GM19239 (cell line): ENCODE data around the gene IYD.

Experiments used
- DNase-seq: peaks from one replicate; pipeline ENCODE4 v3.0.0; 2011; ENCODE audit warnings: low spot score; ENCODE audit not compliant: insufficient read length
- FAIRE-seq: peaks from 2 replicates; lab custom pipeline; 2011; peaks lifted over from hg19 to GRCh38; lab: Jason Lieb, UNC

Gene IYD

DNA sequence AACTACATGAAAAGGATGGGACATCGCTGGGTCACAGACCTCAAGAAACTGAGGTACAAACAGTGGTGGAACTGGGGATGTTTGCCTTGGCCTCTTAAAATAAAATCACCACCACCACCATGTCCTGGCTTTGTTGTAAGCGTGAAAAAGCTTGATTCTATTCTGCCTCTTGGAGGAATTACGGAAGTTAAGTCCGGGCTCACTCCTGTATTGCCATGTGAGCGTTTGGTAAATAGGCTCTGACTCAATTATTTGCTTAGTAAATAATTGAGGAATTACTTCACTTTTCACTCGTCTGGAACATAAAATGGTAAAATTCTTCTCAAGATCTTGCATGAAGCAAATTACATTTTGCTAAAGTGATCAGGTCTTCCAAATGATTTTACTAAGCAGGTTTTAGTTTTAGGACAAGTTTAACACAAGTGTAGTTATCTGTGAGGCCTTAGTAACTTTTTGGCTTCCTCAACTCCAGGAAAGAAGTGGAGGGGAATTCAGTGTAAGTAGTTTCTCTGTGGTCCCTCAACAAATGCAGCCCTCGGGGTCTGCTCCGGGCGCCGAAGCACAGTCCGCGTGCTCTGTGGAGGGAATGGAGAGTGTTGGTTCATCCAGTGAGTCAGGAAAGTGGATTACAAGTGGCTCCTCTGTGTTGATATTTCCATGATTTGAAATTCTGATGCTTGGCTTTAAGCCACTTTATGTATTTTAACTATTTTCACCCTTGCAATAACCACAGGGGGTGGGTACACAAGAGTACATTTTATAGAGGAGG is 23.8 kb downstream of the IYD start:
- DNase-seq: no peak
- FAIRE-seq: no peak

DNA sequence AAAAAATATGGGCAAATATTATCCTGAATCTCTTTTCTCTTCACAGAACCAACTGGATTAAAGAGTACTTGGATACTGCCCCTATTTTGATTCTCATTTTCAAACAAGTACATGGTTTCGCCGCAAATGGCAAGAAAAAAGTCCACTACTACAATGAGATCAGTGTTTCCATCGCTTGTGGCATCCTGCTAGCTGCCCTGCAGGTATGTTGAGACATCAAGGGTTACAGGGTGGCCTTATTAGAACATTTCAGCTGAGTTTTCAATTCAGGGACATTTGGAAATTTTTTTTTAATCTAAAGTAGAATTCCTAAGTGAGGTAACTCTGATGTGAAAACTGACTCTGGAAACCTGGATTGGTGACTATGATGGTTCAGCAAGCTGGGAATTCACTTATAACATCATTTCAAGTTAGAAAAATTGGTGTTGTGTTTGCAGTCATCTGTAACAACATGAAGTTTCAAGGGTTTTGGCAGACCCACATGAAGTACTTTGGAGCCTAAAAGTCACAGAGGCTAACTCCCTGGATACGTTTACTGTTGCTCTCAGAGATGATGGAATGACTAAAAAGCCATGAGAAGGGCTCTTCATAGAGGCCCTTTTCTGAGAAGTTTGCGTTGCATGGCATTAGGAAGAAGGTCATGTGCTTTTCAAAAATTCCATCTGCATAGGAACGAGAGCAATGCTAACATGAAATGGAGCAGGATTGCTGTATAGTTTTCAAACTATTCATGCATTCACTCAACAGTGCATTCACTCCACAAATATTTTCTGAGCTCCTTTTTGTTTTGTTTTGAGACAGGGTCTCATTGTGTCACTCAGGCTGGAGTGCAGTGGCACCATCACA is 25.5 kb downstream of the IYD start:
- no peak for DNase-seq

DNA sequence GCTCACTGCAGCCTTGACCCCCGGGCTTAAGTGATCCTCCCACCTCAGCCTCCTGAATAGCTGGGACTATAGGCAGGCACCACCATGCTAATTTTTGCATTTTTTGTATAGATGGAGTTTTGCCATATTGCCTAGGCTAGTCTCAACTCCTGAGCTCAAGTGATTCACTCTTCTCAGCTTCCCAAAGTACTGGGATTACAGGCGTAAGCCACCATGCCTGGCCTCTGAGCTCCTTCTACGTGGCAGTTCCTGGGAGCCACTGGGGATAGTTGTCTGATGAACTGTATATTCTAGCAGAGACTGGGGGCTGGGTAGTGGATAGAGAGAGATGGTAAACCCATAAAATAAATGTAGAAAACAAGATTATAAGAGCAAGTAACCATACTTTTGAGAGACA is 26.1 kb downstream of the IYD start:
- no peak for FAIRE-seq

More for the DNA sequence above, 25.5 kb downstream of the IYD start:
- no peak for FAIRE-seq

DNA sequence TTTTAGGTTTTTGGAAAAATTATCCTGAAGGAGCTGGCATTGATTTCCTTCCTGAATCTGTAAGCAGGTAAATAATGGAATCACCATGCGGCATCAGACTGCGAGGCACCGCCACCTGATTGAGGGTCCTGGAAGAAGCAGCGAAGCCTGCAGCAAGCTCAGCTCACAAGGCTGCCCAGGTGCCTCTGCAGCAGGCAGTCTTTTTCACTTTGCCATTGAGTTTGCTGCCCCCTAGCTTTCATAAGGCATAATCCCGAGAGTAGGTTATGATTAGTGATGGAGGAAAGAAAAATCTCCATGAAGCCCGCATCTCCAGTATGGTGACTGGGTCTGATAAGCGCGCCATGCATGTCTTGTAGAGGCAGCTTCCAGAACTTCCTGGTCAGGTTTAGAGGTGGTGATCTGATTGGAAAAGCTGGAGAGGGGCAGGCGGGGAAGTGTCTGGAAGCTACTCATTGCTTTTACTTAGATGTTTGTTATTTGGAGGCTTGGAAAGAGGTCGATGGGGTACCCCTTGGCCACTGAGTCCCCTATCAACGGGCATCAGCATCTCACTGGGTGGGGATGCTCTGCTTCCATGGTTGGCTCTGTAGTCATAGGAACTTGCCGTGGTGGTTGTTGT is 26.7 kb downstream of the IYD start:
- peak; percentile 14 for DNase-seq

More for the DNA sequence above, 26.1 kb downstream of the IYD start:
- DNase-seq: no peak

DNA sequence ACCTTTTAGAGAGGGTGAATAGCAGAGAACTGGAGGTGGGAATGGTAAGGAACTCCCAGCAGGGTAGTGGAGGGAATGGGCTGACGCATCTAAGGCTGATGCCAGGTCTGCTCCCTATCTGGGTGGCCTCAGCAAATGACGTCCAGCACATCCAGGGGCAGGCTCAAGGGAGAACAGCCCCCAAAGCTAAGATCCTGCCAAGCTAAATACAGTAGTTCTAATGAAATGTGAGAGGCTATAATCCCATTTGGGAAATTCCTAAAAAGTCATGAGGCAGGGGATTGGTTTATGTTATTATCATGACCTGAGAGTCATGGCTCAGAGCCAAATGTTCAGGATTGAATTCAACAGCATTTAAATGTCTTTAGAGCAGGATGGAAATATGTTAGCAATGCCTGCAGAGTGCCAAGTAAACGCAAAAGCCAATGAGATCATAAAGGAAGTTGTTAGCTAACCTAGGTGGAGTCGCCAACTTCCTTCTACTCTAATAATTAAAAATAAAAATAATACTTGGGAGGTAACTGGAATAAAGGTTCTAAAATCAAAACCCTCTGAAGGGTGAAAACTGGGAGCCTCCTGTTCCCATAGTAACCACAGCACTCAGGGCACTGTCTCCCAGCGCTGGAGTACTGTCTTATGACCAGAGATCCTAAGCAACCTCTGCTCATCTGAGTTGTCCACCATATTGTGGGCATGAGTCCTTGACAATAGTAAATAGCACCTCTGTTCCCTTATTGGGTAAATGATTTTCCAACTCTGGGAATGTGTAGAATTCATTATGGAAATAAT is 34.8 kb downstream of the IYD start:
- FAIRE-seq: no peak

More for the DNA sequence above, 26.7 kb downstream of the IYD start:
- peak; percentile 96 for FAIRE-seq

DNA sequence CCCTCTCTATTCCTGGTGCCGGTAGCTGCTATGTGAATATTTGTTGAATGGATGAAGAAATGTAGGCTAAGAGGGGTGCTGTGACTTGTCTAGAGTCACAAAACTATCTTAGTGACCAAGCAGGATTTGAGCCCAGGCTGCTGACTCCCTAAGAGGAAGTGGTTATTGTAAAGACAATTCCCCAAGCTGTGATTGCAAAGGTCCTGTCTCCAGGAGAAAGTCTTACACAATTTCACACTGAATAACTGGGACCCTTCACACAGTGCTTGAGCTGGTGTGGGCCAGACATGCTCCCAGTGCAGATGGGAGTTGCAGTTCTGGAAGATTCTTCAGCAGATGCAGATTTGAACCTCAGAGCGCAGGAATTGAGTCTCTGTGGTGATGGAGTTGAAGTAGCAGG is 38.1 kb downstream of the IYD start:
- no peak for DNase-seq
- FAIRE-seq: no peak

More for the DNA sequence above, 34.8 kb downstream of the IYD start:
- no peak for DNase-seq

DNA sequence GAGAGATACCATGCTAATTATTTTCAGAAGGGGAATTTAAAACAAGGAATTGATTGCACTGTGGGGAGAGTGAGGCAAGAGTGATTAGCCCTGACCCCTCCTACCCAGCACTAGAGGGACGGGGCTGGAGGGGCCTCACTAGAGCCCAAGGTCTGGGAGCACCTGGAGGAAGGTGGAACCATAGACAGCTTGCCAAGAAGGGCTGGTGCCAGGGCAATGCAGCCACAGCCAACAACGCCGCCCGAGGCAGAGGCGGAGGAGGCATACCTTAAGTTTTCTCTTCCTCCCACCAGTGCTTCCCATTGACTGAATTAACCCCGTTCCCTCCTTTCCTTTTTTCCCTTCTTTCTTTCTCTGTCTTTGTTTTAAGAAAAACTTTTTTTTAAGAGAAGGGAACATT is 40.0 kb downstream of the IYD start:
- FAIRE-seq (no peak), DNase-seq (no peak)

DNA sequence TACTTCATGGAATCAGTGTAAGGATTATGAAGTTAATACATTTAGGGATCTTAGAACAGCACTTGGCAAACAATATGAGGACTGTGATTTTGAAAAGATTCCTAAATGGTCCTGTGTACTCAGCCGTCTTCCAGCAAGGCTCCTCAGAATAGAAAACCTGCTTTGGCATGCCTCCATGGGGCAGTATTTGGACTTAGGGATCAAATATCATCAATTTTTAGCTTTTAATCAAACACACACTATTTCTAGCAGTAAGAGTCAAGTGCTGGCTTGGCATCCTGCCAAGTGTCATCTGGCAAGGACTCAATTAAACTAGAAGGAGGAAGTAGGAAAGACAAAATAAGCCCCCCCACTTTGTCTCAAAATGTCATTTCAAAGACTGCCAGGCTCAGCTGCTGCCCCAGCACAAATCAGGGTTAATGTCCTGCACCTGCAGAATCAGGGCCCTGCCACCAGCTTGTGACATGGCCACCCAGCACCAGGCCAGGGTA is 40.8 kb downstream of the IYD start:
- no peak for FAIRE-seq
- no peak for DNase-seq

DNA sequence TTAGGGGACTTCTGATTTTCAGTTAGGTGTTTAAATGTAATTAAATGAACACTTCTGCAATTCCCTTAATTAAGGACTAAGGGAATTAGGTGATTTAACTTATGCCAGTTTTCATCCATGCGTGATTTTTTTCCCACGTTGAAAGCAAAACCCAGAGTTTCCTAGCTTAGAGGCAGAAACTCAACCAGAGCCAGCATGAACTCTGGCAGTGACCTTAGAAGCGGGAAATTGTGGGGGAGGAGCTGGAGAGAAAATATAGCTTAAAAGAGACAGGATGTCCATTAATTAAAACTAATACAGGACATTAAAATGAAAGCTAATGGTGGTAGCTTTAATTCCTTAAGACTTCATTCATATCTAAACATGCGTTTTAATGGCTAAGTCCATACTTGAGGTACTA is 41.6 kb downstream of the IYD start:
- FAIRE-seq (no peak), DNase-seq (no peak)

DNA sequence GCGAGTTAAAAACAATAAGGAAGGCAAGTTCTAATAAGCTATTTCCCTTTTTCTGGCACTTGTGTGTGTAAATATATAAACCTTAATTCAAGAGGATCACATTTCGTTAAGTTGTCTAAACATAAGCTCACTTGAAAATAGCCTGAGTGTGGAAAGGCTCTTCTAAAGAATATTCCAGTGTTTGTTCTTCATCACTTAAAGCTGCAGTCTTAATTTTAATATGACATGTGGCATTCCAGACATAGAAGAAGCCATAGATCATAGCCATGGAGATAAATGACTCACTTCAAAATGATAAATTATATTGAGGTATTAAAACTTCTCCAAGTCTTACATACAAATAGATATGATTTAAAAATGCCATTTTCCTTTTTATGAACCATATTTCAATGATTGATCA is 42.1 kb downstream of the IYD start:
- no peak for FAIRE-seq
- DNase-seq: no peak

DNA sequence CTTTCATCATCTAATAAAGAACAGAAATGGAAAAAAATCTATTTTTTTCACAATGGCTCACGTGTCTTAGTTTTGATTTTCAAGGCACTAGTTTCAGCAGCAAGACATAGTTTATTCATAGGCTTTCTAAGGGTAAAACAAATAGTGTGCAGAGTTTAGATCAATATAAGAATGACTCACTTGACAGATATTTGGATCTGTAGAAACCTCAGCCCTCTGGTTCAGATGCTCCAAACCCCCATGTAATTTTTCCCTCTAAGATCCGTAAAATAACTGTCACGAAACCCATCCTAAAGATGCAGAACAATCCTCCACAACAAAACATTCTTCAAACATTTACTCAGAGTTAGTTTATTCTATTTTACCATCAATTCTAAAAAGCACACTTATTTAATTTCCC is 43.4 kb downstream of the IYD start:
- DNase-seq (no peak), FAIRE-seq (no peak)

DNA sequence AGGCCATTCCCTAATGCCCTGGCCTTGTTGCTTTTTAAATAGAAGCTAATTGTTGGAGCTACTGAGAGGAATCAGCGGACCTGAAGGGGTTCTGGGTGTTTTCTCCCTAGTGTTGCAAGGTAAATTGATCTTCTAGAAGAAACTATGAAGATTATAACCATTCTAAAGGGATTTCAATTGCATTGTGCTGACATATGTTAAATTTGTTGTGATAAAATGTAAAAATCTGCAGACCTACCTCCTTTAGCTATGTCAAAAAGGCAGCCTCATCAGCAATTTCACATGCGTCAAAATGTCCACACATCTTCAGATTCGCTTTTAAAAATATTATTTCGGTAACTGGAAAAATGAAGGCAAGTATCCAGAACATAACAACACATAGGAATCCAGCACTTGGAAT is 44.4 kb downstream of the IYD start:
- DNase-seq (no peak), FAIRE-seq (no peak)

DNA sequence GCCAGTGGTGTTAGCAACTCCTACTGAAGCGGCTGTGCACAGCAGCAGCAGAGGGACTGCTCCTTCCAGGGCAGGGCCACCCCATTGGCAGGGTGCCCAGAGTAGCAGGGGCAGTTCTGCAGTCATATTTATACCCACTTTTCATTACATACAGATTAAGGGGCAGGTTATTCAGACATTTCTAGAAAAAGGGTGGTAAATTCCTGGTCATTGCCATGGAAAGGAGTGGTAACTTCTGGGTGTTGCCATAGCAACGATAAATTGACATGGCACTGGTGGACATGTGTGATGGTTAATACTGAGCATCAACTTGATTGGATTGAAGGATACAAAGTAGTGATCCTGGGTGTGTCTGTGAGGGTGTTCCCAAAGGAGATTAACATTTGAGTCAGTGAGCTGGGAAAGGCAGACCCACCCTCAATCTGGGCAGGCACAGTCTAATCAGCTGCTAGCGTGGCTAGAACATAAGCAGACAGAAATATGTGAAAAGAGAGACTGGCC is 45.0 kb downstream of the IYD start:
- FAIRE-seq (no peak), DNase-seq (no peak)

DNA sequence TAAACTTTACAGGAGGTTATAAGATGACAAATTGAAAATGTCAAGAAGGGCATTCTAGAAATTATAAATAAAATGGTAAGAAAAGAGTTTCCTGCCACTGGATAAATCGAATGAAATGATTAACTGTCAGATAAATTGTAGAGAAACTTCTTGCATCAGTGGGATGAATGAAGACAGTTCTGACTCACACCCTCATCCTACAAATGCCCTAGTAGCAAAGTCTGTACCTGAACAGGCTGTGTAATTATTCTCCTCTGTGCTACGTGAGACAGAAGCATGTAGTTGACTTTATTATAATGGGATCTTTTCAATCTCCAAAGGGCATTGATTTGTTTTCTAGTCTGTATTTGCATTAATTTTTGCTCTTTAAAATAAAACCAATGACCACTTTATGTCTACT is 47.3 kb downstream of the IYD start:
- FAIRE-seq (no peak), DNase-seq (no peak)

DNA sequence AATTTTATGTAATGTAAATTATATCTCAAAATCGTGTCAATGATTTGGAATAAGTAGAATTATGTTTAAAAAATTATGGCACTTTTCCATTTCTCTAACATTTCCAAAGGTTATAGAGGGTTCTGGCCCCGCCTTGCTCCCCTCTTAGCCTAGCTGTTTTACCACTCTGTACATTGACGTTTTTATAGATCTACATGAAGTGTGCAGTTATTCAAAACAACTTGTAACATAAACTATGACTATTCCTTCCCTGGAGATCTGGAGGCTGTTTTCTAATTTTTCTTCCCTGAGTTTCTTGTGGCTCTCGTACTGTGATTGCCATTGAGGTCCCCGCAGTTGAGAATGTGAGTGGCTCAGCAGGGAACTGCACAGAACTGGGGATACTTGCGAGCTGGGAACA is 48.4 kb downstream of the IYD start:
- FAIRE-seq: no peak
- DNase-seq: no peak

DNA sequence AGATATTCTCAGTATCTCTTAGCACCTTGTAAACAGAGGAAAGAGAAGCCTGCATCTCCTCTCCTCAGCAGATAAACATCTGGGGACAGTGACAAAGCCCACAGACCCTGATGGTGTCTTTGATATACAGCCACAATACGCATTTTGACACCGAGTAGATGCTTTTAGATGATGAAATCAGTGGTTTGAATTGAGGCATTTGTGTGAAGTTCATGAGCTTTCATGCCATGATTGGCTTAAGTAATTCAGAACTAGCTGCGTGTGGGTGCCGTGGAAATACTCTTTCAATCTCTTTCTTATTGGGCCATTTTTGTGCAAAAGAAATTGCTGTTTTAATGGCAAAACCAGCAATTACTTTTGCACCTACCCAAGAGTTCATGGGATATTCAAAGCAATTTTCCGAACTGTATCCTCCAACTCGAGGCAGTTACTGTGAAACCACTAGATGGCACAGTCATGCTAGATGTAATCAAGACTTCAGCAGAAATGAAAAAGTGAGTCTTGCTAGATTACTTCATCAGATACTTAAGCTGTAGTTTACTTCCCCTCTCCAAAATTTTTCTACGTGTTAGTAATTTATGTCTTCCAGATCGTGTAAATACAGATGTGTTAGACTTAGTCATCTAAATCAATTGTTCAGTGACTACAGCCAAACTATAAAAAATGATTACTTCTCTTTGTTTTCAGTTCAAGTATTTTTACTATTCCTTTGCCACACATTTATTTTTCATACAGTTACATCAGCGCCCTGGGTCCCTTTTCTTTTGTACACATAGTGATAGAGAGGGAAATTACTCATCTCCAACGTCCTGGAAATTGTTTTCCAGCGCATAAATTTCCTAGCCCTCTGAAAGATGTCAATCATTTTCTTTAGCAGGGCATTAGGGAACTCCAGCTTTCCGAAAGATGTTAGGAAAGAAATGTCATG is 49.4 kb downstream of the IYD start:
- FAIRE-seq (peak; percentile 96), DNase-seq (peak; percentile 36)

DNA sequence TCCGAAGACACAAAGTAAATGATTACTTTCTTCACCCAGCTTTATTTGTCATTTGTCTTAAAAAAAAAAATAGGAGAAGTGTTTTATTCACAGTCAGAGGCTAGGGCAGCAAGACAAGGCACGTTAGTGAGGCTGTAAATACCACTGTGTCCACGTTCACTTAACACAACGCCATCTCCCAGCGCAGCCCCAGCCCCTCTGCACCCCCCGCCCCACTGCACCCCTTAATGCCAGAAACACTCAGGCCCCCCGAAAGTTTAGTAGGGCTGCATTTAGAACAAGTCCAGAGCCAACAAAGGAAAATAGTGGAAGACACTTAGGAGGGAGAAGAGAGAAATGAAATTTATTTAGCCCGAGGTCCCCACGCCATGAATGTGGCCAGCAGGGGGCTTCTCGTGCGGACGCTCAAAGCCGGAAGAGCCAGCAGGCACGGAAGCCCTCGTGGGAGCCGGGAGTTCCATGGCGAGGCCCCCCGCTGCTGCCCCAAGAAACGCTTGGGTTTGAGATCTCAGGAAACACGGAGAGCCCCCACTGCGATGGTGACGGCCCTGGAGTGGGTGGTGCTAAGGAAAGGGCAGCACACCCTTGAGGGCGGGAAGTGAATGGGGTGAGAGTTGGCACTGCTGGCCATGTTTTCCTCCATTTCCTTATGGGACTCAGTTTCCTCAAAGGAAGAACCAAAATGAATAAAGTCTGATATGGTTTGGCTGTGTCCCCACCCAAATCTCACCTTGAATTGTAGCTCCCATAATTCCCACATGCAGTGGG is 50.2 kb downstream of the IYD start:
- DNase-seq (peak; percentile 55), FAIRE-seq (peak; percentile 71)

DNA sequence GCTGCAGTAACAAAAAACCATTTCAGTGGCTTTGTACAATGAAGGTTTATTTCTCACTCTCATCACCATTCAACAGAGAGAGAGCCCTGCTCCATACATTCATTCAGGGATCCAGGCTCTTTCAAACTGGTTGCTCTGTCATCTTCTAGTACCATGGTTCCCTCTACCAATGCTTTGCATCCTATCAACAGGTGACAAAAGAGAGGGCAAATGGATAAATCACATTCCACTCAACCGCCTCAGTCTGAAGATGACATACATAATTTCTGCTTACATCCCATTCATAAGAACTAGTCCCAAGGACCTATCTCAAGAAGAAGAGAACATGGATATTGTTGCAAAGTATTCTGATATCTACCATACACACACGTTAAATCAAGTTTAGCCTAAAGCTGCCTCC is 51.6 kb downstream of the IYD start:
- DNase-seq: no peak

More for the DNA sequence above, 51.6 kb downstream of the IYD start:
- no peak for FAIRE-seq
